GM12878 (cell line): ENCODE results near the gene PTPRS. TPM values are rescaled to one million over a fixed set of nuclear protein-coding genes. Genes with fewer than 3 reads are reported as not detected.

Source experiments
- ATAC-seq: fragments of 200-7000 bp; cut with Tn5 transposase; 3 replicates; pipeline ENCODE4 v1.9.1; 2020; ENCODE audit warnings: mild to moderate bottlenecking, moderate library complexity
- BruUV-seq: library from RNA; stranded (reverse); fragments of 400-500 nt; replicated peaks from 2 replicates; lab custom pipeline; 2021; lab: Mats Ljungman, UMichigan
- CTCF ChIA-PET: fragments of 300-600 bp; sonication (Branson Sonifier 250); formaldehyde crosslinking; extraction: SDS; loops from one replicate; lab custom pipeline; 2021; ENCODE audit warnings: inconsistent platforms; lab: Yijun Ruan, JAX
- POLR2A ChIA-PET: fragments of 350-600 bp; formaldehyde crosslinking; extraction: SDS; loops from one replicate; lab custom pipeline; 2021; ENCODE audit warnings: inconsistent platforms; lab: Charles Lee
- RAD21 ChIA-PET: fragments of 300-600 bp; sonication (Branson Sonifier 250); formaldehyde crosslinking; loops from one replicate; lab custom pipeline; 2023; ENCODE audit warnings: antibody characterized with exemption; ENCODE audit not compliant: unreplicated experiment; lab: Charles Lee
- SMC1A ChIA-PET: fragments of 300-600 bp; sonication (Branson Sonifier 250); formaldehyde crosslinking; loops from one replicate; lab custom pipeline; 2023; ENCODE audit not compliant: unreplicated experiment, uncharacterized antibody; lab: Charles Lee
- DNase-seq: peaks from one replicate; pipeline ENCODE4 v3.0.0-alpha.2; 2011; ENCODE audit warnings: low read depth, low spot score
- FAIRE-seq: peaks from 3 replicates; lab custom pipeline; 2011; peaks lifted over from hg19 to GRCh38; lab: Jason Lieb, UNC
- H2AFZ ChIP-seq: 2 replicates; pipeline ENCODE4 v1.6.0; 2011; ENCODE audit warnings: low read depth, low read length, control low read depth; ENCODE audit not compliant: control insufficient read depth
- H3K27ac ChIP-seq: 2 replicates; pipeline ENCODE4 v1.5.1; 2011; ENCODE audit warnings: control low read depth; ENCODE audit not compliant: control insufficient read depth, insufficient read depth
- H3K27me3 ChIP-seq, 2 experiments: replicated peaks in 1 of 2; 2 replicates each; pipeline versions ENCODE4 v1.6.0 to v1.6.1; 2011; ENCODE audit warnings: low read length in 1 of 2; ENCODE audit not compliant: control insufficient read depth in 2 of 2, insufficient read depth in 2 of 2
- H3K36me3 ChIP-seq, 2 experiments: 2 replicates each; pipeline ENCODE4 v1.5.1; 2011; ENCODE audit warnings: low read length in 1 of 2; ENCODE audit not compliant: control insufficient read depth in 2 of 2, insufficient read depth in 2 of 2
- H3K4me1 ChIP-seq: 2 replicates; pipeline ENCODE4 v1.6.1; 2011; ENCODE audit warnings: mild to moderate bottlenecking, low read length, moderate library complexity, mixed read lengths; ENCODE audit not compliant: control insufficient read depth, insufficient read depth
- H3K4me2 ChIP-seq: 2 replicates; pipeline ENCODE4 v1.6.0; 2011; ENCODE audit warnings: control low read depth; ENCODE audit not compliant: control insufficient read depth, insufficient read depth
- H3K4me3 ChIP-seq: fragments of 200-600 bp; sonication (generic); 2 replicates; pipeline ENCODE4 v1.5.1; 2016
- H3K79me2 ChIP-seq: 2 replicates; pipeline ENCODE4 v1.6.0; 2011; ENCODE audit warnings: low read length; ENCODE audit not compliant: control insufficient read depth, insufficient read depth
- H3K9ac ChIP-seq: 2 replicates; pipeline ENCODE4 v1.8.0; 2011; ENCODE audit warnings: low read length, control low read depth, mixed read lengths; ENCODE audit not compliant: control insufficient read depth, insufficient read depth
- H3K9me3 ChIP-seq: replicated peaks from 3 replicates; pipeline ENCODE4 v1.5.1; 2011; ENCODE audit warnings: mild to moderate bottlenecking, low read length; ENCODE audit not compliant: control insufficient read depth, insufficient read depth
- H4K20me1 ChIP-seq: 2 replicates; pipeline ENCODE4 v1.6.0; 2011; ENCODE audit not compliant: control insufficient read depth, insufficient read depth
- ASH2L ChIP-seq: fragments of 300-600, 200-600 bp; sonication (generic); IDR thresholded peaks from 2 replicates; pipeline ENCODE4 v1.6.1; 2017; ENCODE audit warnings: low read depth, mild to moderate bottlenecking, borderline replicate concordance
- BACH1 ChIP-seq: fragments of 450-650 bp; IDR thresholded peaks from 2 replicates; pipeline ENCODE4 v1.6.1; 2017; ENCODE audit warnings: mild to moderate bottlenecking, borderline replicate concordance
- CREB1 ChIP-seq: IDR thresholded peaks from 2 replicates; pipeline ENCODE4 v1.6.1; 2012; ENCODE audit warnings: low read depth, mild to moderate bottlenecking, inconsistent platforms
- EGR1 ChIP-seq, 2 experiments: IDR thresholded peaks; 1 replicate in 1 of 2; 2 replicates in 1 of 2; pipeline ENCODE4 v1.6.1; 2011 to 2012; ENCODE audit warnings: low read depth in 2 of 2, low read length in 2 of 2, borderline replicate concordance in 1 of 2, mild to moderate bottlenecking in 1 of 2, moderate library complexity in 1 of 2
- HDAC2 ChIP-seq: fragments of 200-600 bp; sonication (generic); IDR thresholded peaks from 2 replicates; pipeline ENCODE4 v1.6.1; 2017
- RELA ChIP-seq: fragments of 450-650 bp; IDR thresholded peaks from 2 replicates; pipeline ENCODE4 v1.8.0; 2014; ENCODE audit warnings: borderline replicate concordance; ENCODE audit not compliant: partially characterized antibody
- SP1 ChIP-seq: IDR thresholded peaks from one replicate; pipeline ENCODE4 v1.6.1; 2011; ENCODE audit warnings: low read depth, low read length
- SREBF1 ChIP-seq: IDR thresholded peaks from 2 replicates; pipeline ENCODE4 v1.6.1; 2012; ENCODE audit warnings: mild to moderate bottlenecking, low read length
- WGBS: methylation state at CpG from one replicate; pipeline ENCODE4 v1.1.6; 2016; ENCODE audit warnings: low lambda C conversion rate; ENCODE audit not compliant: insufficient replicate concordance, insufficient coverage; ENCODE audit errors: missing lambda C conversion rate; 5-methylcytosine and 5-hydroxymethylcytosine counted together
- in situ Hi-C: fragments of 300-500 bp; cut with MboI; formaldehyde crosslinking; loops from 9 replicates; pipeline ENCODE4 v1.14.3; 2018; ENCODE audit warnings: mixed read lengths
- intact Hi-C: fragments of 100-400 bp; cut with micrococcal nuclease; formaldehyde crosslinking; loops from one replicate; pipeline ENCODE4 v1.14.2; 2022; ENCODE audit not compliant: unreplicated experiment
- polyA plus RNA-seq, 11 experiments: library from polyadenylated mRNA; depleted of rRNA in 4 of 11; unstranded in 6 of 11; stranded (reverse) in 5 of 11; fragments of >200 nt; fragmentation: Nextera tagmentation in 4 of 11; fragmentation: Illumina TruSeq in 1 of 11; extraction: Ambion mirVana in 4 of 11; extraction: Trizol in 1 of 11; gene quantifications; 1 replicate in 1 of 11; 2 replicates in 10 of 11; pipeline versions ENCODE4 v1.2.1 to v1.2.3, GENCODE V29; 2011 to 2016; ENCODE audit warnings: inconsistent platforms in 2 of 11, missing spikeins in 2 of 11, low read depth in 1 of 11
- total RNA-seq, 4 experiments: library from RNA; depleted of rRNA in 3 of 4; stranded (reverse); fragments of >200 nt in 3 of 4; fragmentation: Illumina TruSeq in 1 of 4; extraction: Trizol in 1 of 4; gene quantifications; 2 replicates each; pipeline versions ENCODE4 v1.2.1 to v1.2.3, GENCODE V29; 2013 to 2021
- TF ChIP-seq, protein P1 (sequence below): fragments of 450-650 bp; IDR thresholded peaks from 2 replicates; pipeline ENCODE4 v1.6.1; 2016; ENCODE audit warnings: mild to moderate bottlenecking, moderate library complexity, borderline replicate concordance

The PTPRS gene
- total and polyA plus RNA-seq, 10 of the 15 experiments (the other 5 are each of a cell fraction or from before 2014, with no cell fraction given): 0.09 to 32.1 (median 0.71) TPM

DNA sequence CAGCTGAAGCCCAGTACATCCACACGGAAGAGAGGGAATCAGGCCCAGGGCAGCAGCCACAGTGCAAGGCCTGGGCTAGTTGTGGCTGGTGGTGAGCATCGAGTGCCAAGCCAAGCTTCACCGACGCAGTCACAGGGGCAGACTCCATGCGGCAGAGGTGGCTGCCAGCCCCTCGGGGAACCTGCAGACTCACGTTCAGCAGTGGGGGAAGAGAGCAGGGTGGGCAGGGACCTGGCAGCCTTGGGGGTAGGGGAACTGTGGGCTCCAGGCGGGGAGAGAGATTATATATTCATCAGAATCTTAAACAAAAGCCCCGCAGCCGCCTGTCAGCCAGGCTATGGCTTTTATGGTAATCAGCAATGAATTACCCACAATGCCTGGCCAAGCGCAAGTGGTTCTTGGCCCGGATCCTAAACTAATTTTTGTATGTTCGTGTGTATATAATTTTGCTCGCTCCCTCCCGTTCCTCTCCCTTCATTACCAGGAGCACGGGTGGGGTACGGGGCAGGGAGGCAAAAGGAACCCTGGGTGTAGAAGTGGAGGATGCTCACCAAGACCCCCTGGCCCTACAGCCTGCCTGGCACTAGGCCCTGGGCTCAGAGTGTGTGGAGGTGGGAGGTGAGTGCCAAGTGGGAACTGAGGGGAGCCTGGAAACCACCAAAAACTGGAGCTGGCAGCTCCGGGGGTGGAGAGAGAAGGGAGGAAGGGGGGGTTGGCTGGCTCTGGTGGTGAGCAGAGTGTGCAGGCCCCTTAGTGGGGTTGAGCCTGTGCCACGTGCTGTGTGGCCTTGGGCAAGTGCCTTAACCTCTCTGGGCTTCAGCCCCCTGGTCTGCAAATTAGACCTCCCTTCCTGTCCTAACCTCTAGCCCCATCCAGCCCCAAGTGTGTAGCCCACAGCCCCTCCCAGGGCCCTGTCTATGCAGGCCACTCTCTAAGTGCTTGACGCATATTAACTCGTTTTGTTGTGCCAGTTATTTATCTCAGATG lies 31.9 kb downstream of the PTPRS start:
- Histone ChIP-seq H3K9ac (no peak overlapping the region), H3K79me2 (no peaks in the 10 kb centered on the region), H3K27me3 (no peaks in the 10 kb centered on the region), H3K36me3 (no peaks in the 10 kb centered on the region; a peak in 1 of 4 replicates), H3K9me3 (no peaks in the 10 kb centered on the region; the same call in 2 of the 3 replicates), H3K27ac (no peak overlapping the region), H3K4me2 (no peak overlapping the region), H3K4me3 (no peak overlapping the region), H2AFZ (no peak overlapping the region), H3K4me1 (no peaks in the 10 kb centered on the region), H4K20me1 (no peaks in the 10 kb centered on the region)
- ChIA-PET POLR2A (no interaction called here), CTCF (no interaction called here), SMC1A (no interaction called here), RAD21 (no interaction called here)
- BruUV-seq: no TSS peak
- WGBS: 56% methylated on average over 21 of the region's 21 CpGs
- FAIRE-seq: no peak
- DNase-seq: no peak
- TF ChIP-seq HDAC2: no peak
- no peak for TF ChIP-seq CREB1
- TF ChIP-seq EGR1 (IDR thresholded peaks at IDR 0.05; ENCODE audit: borderline replicate concordance in 1 of 2, low read depth in 2 of 2, low read length in 2 of 2): no peak
- TF ChIP-seq, protein P1, sequence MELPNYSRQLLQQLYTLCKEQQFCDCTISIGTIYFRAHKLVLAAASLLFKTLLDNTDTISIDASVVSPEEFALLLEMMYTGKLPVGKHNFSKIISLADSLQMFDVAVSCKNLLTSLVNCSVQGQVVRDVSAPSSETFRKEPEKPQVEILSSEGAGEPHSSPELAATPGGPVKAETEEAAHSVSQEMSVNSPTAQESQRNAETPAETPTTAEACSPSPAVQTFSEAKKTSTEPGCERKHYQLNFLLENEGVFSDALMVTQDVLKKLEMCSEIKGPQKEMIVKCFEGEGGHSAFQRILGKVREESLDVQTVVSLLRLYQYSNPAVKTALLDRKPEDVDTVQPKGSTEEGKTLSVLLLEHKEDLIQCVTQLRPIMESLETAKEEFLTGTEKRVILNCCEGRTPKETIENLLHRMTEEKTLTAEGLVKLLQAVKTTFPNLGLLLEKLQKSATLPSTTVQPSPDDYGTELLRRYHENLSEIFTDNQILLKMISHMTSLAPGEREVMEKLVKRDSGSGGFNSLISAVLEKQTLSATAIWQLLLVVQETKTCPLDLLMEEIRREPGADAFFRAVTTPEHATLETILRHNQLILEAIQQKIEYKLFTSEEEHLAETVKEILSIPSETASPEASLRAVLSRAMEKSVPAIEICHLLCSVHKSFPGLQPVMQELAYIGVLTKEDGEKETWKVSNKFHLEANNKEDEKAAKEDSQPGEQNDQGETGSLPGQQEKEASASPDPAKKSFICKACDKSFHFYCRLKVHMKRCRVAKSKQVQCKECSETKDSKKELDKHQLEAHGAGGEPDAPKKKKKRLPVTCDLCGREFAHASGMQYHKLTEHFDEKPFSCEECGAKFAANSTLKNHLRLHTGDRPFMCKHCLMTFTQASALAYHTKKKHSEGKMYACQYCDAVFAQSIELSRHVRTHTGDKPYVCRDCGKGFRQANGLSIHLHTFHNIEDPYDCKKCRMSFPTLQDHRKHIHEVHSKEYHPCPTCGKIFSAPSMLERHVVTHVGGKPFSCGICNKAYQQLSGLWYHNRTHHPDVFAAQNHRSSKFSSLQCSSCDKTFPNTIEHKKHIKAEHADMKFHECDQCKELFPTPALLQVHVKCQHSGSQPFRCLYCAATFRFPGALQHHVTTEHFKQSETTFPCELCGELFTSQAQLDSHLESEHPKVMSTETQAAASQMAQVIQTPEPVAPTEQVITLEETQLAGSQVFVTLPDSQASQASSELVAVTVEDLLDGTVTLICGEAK: no peak
- no peak for TF ChIP-seq SREBF1
- peak; percentile 27; the same call in 1 of the 2 replicates for TF ChIP-seq BACH1
- TF ChIP-seq RELA: no peak
- TF ChIP-seq SP1: no peak
- no peak for TF ChIP-seq ASH2L
- ATAC-seq: peak; percentile 19; the same call in 2 of the 3 replicates
- in situ Hi-C loops (no loop called here), intact Hi-C loops (no loop called here)
